Measurements from ENCODE around the gene SIK1.
"Not testable (repeated sequence)": the region's sequence is repeated elsewhere in the genome, so short reads cannot be mapped to it uniquely, and the experiment has no call there.

DNA sequence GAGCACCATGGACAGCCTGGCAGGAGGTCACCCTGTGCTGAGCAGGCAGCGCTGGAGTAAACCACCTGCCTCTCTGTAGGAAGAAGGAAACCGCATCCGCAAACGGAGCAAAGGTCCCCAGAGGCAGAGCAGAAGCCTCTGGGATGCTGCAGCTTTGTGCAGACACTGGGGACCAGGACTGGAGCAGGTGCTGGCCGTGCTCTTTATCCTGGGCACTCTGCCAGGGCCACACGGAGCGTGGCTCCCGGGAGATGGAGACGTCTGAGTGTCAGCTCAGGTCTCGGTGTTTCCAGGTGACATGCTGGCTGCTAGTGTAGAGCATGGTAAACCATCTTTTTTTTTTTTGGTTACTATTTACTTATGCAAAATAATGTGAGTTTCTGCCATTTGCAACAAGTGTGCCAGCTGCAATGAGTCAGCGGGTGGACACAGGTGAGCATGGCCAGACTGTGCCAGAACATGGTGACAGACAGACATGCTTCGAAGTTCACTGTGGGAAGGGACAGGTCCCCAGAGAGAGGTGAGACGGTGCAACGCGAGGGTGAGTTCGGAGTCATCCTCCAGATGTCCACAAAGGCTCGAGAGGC, 4.0 kb upstream of the SIK1 start:
- TF ChIP-seq, protein P1, sequence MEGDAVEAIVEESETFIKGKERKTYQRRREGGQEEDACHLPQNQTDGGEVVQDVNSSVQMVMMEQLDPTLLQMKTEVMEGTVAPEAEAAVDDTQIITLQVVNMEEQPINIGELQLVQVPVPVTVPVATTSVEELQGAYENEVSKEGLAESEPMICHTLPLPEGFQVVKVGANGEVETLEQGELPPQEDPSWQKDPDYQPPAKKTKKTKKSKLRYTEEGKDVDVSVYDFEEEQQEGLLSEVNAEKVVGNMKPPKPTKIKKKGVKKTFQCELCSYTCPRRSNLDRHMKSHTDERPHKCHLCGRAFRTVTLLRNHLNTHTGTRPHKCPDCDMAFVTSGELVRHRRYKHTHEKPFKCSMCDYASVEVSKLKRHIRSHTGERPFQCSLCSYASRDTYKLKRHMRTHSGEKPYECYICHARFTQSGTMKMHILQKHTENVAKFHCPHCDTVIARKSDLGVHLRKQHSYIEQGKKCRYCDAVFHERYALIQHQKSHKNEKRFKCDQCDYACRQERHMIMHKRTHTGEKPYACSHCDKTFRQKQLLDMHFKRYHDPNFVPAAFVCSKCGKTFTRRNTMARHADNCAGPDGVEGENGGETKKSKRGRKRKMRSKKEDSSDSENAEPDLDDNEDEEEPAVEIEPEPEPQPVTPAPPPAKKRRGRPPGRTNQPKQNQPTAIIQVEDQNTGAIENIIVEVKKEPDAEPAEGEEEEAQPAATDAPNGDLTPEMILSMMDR (IDR thresholded peaks at IDR 0.05; ENCODE audit: low read depth, low read length): not testable (repeated sequence)
- not testable (repeated sequence) for TF ChIP-seq POLR2A (IDR thresholded peaks at IDR 0.05; ENCODE audit: extremely low read depth, insufficient read length); MYC (IDR thresholded peaks at IDR 0.05; ENCODE audit: low read depth, low read length)
- TF ChIP-seq, protein P2, sequence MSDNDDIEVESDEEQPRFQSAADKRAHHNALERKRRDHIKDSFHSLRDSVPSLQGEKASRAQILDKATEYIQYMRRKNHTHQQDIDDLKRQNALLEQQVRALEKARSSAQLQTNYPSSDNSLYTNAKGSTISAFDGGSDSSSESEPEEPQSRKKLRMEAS (IDR thresholded peaks at IDR 0.05; ENCODE audit: low read depth, low read length): not testable (repeated sequence)
